HepG2 (cell line): ENCODE measurements around the gene ABHD13. TPM values are rescaled to one million over a fixed set of nuclear protein-coding genes. Genes with fewer than 3 reads are reported as not detected.

Source experiments
- CBX5 ChIP-seq: sonication (generic); formaldehyde crosslinking; IDR thresholded peaks from 2 replicates; pipeline ENCODE4 v1.4.0; 2020; ENCODE audit warnings: missing genetic modification reagents, borderline replicate concordance
- DPF2 ChIP-seq: sonication (generic); formaldehyde crosslinking; IDR thresholded peaks from 2 replicates; pipeline ENCODE4 v1.4.0; 2020; ENCODE audit warnings: mild to moderate bottlenecking, low read depth, missing genetic modification reagents, borderline replicate concordance
- HOXA3 ChIP-seq: sonication (generic); formaldehyde crosslinking; IDR thresholded peaks from 2 replicates; pipeline ENCODE4 v1.5.0; 2020; ENCODE audit warnings: missing genetic modification reagents
- PCBP2 ChIP-seq: fragments of 200-400 bp; formaldehyde crosslinking; optimal IDR thresholded peaks from 2 replicates; pipeline ENCODE3; 2018; ENCODE audit warnings: low read length, low read depth; ENCODE audit not compliant: poor library complexity, severe bottlenecking
- RBAK ChIP-seq: sonication (generic); formaldehyde crosslinking; IDR thresholded peaks from 2 replicates; pipeline ENCODE4 v1.5.1; 2020; ENCODE audit warnings: mild to moderate bottlenecking, missing genetic modification reagents
- SIN3A ChIP-seq: IDR thresholded peaks from 2 replicates; pipeline ENCODE4 v1.6.1; 2011; ENCODE audit warnings: low read depth, mild to moderate bottlenecking, control low read depth, low read length, borderline replicate concordance
- ZNF329 ChIP-seq: sonication (generic); formaldehyde crosslinking; IDR thresholded peaks from 2 replicates; pipeline ENCODE4 v1.9.0; 2021; ENCODE audit warnings: low read depth, mild to moderate bottlenecking, missing genetic modification reagents
- polyA plus RNA-seq, 8 experiments: library from polyadenylated mRNA; depleted of rRNA in 3 of 8; stranded (reverse) in 7 of 8; unstranded in 1 of 8; fragments of >200 nt; fragmentation: Illumina TruSeq in 4 of 8; extraction: Trizol in 4 of 8; gene quantifications; 2 replicates each; pipeline versions ENCODE4 v1.2.1 to v1.2.3, GENCODE V29; 2011 to 2016; ENCODE audit warnings: low read depth in 4 of 8, missing spikeins in 1 of 8, mixed read lengths in 1 of 8; ENCODE audit not compliant: insufficient read depth in 1 of 8
- total RNA-seq, 5 experiments: library from RNA; depleted of rRNA; stranded (reverse); fragments of >200 nt; fragmentation: Illumina TruSeq; extraction: Trizol; gene quantifications; 2 replicates each; pipeline ENCODE4 v1.2.3, GENCODE V29; 2016; ENCODE audit warnings: low read depth in 1 of 5
- TF ChIP-seq, protein P1 (sequence below): sonication (generic); formaldehyde crosslinking; IDR thresholded peaks from 2 replicates; pipeline ENCODE4 v1.4.0; 2020; ENCODE audit warnings: missing genetic modification reagents
- TF ChIP-seq, protein P2 (sequence below): sonication (generic); formaldehyde crosslinking; IDR thresholded peaks from 2 replicates; pipeline ENCODE4 v1.8.0; 2022; ENCODE audit warnings: missing genetic modification reagents, low read depth, mild to moderate bottlenecking, borderline replicate concordance
- TF ChIP-seq, protein P3 (sequence below): sonication (generic); formaldehyde crosslinking; IDR thresholded peaks from 2 replicates; pipeline ENCODE4 v1.5.1; 2020; ENCODE audit warnings: mild to moderate bottlenecking, missing genetic modification reagents

Gene ABHD13
- total and polyA plus RNA-seq, 2 of the 13 experiments (the other 11 are each of a cell fraction or from before 2014, with no cell fraction given) = 4.3 to 6.2 TPM

DNA sequence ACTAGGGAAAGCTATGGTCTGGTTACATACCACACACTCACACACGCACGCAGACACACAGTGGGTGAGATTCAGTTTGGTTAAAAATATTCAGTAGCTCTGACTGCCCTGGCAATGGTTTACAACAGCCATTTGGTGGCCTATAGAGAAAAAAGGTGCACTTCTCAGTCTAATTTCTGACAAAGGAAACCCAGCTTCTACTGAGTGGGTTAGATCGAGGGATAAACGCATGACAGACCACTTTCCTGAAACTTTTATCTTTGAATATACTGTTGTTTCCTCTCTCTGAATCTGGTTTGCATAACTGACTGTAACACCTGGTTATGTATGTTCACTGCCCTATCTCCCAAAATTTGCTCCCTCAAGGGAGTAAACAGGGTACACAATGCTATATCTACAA is 5.3 kb upstream of the ABHD13 start (continued):
- TF ChIP-seq, protein P1, sequence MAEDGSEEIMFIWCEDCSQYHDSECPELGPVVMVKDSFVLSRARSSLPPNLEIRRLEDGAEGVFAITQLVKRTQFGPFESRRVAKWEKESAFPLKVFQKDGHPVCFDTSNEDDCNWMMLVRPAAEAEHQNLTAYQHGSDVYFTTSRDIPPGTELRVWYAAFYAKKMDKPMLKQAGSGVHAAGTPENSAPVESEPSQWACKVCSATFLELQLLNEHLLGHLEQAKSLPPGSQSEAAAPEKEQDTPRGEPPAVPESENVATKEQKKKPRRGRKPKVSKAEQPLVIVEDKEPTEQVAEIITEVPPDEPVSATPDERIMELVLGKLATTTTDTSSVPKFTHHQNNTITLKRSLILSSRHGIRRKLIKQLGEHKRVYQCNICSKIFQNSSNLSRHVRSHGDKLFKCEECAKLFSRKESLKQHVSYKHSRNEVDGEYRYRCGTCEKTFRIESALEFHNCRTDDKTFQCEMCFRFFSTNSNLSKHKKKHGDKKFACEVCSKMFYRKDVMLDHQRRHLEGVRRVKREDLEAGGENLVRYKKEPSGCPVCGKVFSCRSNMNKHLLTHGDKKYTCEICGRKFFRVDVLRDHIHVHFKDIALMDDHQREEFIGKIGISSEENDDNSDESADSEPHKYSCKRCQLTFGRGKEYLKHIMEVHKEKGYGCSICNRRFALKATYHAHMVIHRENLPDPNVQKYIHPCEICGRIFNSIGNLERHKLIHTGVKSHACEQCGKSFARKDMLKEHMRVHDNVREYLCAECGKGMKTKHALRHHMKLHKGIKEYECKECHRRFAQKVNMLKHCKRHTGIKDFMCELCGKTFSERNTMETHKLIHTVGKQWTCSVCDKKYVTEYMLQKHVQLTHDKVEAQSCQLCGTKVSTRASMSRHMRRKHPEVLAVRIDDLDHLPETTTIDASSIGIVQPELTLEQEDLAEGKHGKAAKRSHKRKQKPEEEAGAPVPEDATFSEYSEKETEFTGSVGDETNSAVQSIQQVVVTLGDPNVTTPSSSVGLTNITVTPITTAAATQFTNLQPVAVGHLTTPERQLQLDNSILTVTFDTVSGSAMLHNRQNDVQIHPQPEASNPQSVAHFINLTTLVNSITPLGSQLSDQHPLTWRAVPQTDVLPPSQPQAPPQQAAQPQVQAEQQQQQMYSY (CRISPR knock-in tag) = no peak
- TF ChIP-seq HOXA3 (CRISPR knock-in tag) = no peak
- TF ChIP-seq RBAK (CRISPR knock-in tag) = no peak
- TF ChIP-seq, protein P2, sequence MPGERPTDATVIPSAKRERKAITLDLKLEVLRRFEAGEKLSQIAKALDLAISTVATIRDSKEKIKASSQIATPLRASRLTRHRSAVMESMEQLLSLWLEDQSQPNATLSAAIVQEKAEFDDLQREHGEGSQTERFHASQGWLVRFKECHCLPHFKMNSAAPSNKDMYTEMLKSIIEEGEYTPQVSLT (CRISPR knock-in tag) = no peak
- no peak for TF ChIP-seq DPF2 (CRISPR knock-in tag)
- TF ChIP-seq, protein P3, sequence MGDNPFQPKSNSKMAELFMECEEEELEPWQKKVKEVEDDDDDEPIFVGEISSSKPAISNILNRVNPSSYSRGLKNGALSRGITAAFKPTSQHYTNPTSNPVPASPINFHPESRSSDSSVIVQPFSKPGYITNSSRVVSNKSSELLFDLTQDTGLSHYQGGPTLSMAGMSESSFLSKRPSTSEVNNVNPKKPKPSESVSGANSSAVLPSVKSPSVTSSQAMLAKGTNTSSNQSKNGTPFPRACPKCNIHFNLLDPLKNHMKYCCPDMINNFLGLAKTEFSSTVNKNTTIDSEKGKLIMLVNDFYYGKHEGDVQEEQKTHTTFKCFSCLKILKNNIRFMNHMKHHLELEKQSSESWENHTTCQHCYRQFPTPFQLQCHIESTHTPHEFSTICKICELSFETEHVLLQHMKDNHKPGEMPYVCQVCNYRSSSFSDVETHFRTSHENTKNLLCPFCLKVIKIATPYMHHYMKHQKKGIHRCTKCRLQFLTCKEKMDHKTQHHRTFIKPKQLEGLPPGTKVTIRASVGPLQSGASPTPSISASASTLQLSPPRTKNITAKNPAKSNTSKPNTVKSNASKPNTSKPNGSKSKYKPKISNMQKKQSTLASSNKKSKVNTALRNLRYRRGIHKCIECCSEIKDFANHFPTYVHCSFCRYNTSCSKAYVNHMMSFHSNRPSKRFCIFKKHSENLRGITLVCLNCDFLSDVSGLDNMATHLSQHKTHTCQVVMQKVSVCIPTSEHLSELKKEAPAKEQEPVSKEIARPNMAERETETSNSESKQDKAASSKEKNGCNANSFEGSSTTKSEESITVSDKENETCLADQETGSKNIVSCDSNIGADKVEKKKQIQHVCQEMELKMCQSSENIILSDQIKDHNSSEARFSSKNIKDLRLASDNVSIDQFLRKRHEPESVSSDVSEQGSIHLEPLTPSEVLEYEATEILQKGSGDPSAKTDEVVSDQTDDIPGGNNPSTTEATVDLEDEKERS = no peak
- no peak for TF ChIP-seq PCBP2
- TF ChIP-seq SIN3A = no peak
- TF ChIP-seq ZNF329 (CRISPR knock-in tag) = no peak
- no peak for TF ChIP-seq CBX5 (CRISPR knock-in tag)
